ENCODE data around the gene SLCO4A1.

DNA sequence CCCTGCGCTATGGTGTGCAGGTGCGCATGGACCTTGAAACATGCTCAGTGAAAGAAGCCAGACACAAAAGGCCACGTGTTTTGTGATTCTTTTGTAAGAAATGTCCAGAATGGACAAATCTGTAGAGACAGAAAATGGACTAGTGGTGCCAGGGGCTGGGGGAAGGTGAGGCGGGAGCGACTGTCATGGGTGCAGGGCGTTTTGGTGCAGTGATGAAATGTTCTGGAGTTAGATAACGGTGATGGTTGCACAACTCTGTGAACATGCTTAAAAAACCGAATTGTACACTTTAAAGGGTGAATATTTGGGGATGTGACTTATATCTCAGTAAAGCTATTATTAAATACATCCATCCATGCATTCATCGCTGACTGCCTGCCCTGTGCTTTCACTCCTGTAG is 34.7 kb downstream of the SLCO4A1 start:
- TF ChIP-seq POLR2A (IDR thresholded peaks at IDR 0.05) (no peak), CTCF (IDR thresholded peaks at IDR 0.05) (no peak)
